ENCODE data around the gene HSPG2. TPM values are rescaled to one million over a fixed set of nuclear protein-coding genes. Genes with fewer than 3 reads are reported as not detected.

HSPG2 gene
- total and polyA plus RNA-seq, 2 donors (not counting 1 experiment from before 2014, with no cell fraction given), result 2.0 to 4.5 TPM

DNA sequence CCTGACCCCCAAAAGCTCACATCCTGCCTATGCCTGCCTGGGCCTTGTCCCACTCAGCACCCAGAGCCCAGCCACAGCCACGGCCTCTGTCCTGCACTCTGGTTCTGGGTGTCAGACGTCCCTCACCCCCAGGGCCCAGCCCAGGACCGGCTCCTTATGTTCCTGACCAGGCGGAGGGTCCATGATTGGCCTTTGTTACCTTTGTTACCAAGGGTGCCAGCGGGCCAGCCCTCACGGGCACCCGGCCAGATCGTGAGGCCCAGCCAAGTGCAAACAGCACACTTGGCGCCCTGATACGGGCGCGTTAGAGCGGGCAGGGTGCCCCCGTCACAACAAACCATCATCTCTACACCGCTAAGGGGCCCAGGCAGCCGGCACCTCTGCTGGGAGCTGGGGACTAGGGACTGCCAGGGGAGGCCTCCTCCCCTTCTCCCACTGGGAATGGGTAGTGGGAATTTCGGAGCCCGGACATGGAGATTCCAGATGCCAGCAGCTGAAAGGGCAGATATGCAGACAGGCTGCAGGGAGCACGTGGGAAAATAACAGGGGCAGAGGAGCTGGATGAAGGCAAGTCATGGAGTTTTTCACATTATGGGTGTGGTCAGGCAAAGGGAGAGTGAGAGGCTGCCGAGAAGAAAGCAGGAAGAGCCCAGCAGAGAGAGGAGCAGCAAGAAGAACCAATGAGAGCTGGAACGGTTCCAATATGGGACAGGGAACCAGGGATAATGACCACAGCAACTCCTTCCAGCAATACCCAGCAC is 22.1 kb downstream of the HSPG2 start:
- Mint-ChIP-seq H3K27me3 (no peaks in the 10 kb centered on the region), H3K4me3 (no peak overlapping the region), H3K4me1 (peaks cover 2% of the 10 kb centered on the region), H3K9me3 (ENCODE audit: insufficient read depth) (no peaks in the 10 kb centered on the region), H3K27ac (no peak overlapping the region)
- H3K4me2 ChIP-seq (replicated peaks; ENCODE audit: low read depth, low read length, poor library complexity, severe bottlenecking), result no peak overlapping the region
- ChIA-PET CTCF (interaction anchor here (0.6 kb wide), 1 partner anchor 743 kb away, joined by 4 read pairs; no protein-coding TSS in a partner anchor), POLR2A (no interaction called here)
- no peak for ATAC-seq (ENCODE audit: low read depth)
- H3K9ac ChIP-seq (ENCODE audit: low read length), result no peak overlapping the region
- TF ChIP-seq EZH2 (IDR thresholded peaks at IDR 0.05; ENCODE audit: borderline replicate concordance, insufficient read depth, low read depth, low read length, poor library complexity, severe bottlenecking), result no peak
- TF ChIP-seq, protein P1, sequence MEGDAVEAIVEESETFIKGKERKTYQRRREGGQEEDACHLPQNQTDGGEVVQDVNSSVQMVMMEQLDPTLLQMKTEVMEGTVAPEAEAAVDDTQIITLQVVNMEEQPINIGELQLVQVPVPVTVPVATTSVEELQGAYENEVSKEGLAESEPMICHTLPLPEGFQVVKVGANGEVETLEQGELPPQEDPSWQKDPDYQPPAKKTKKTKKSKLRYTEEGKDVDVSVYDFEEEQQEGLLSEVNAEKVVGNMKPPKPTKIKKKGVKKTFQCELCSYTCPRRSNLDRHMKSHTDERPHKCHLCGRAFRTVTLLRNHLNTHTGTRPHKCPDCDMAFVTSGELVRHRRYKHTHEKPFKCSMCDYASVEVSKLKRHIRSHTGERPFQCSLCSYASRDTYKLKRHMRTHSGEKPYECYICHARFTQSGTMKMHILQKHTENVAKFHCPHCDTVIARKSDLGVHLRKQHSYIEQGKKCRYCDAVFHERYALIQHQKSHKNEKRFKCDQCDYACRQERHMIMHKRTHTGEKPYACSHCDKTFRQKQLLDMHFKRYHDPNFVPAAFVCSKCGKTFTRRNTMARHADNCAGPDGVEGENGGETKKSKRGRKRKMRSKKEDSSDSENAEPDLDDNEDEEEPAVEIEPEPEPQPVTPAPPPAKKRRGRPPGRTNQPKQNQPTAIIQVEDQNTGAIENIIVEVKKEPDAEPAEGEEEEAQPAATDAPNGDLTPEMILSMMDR (IDR thresholded peaks at IDR 0.05), result no peak
- no peak overlapping the region for H3K4me3 ChIP-seq (ENCODE audit: control extremely low read depth in 1 of 5, extremely low read depth in 1 of 5, insufficient read depth in 1 of 5, low read depth in 2 of 5, low read length in 4 of 5)
- intact Hi-C loops (cut with micrococcal nuclease), result no loop called here
- no peaks in the 10 kb centered on the region for H3K9me3 ChIP-seq (ENCODE audit: control extremely low read depth in 1 of 3, control insufficient read depth in 2 of 3, insufficient read depth in 1 of 3, low read length in 2 of 3)
- no peaks in the 10 kb centered on the region for H3K36me3 ChIP-seq (replicated peaks in 1 of 2; ENCODE audit: control extremely low read depth in 1 of 2, control insufficient read depth in 1 of 2, extremely low read depth in 1 of 2, insufficient read depth in 2 of 2, low read length in 1 of 2)
- H3K27ac ChIP-seq (ENCODE audit: low read length in 2 of 2), result no peak overlapping the region
- H3K4me1 ChIP-seq (ENCODE audit: control insufficient read depth in 2 of 2, insufficient read depth in 2 of 2, low read length in 2 of 2), result peaks cover 0 to 2% of the 10 kb centered on the region in 2 donors
- DNase-seq, result no peak
- H4K20me1 ChIP-seq (ENCODE audit: control insufficient read depth, insufficient read depth, low read length, poor library complexity, severe bottlenecking), result no peaks in the 10 kb centered on the region
- WGBS (ENCODE audit: insufficient coverage), result 91% methylated on average over 13 of the region's 21 CpGs
- H3K79me2 ChIP-seq (ENCODE audit: control insufficient read depth, insufficient read depth, low read length), result no peaks in the 10 kb centered on the region
- no peak overlapping the region for H2AFZ ChIP-seq (ENCODE audit: insufficient read depth, low read depth, low read length, poor library complexity, severe bottlenecking)
- no peaks in the 10 kb centered on the region for H3K27me3 ChIP-seq (replicated peaks in 1 of 4; ENCODE audit: control extremely low read depth in 1 of 4, control insufficient read depth in 3 of 4, insufficient read depth in 4 of 4, low read length in 3 of 4)

- no peaks in the 10 kb centered on the region for H3K9me3 Mint-ChIP-seq (ENCODE audit: insufficient read depth)
- peaks cover 8% of the 10 kb centered on the region for H3K4me1 Mint-ChIP-seq
- Histone ChIP-seq H3K4me1 (ENCODE audit: control insufficient read depth in 2 of 2, insufficient read depth in 2 of 2, low read length in 2 of 2) (peaks cover 5 to 8% of the 10 kb centered on the region in 2 donors), H3K4me2 (replicated peaks; ENCODE audit: low read depth, low read length, poor library complexity, severe bottlenecking) (no peak overlapping the region), H3K9me3 (ENCODE audit: control extremely low read depth in 1 of 3, control insufficient read depth in 2 of 3, insufficient read depth in 1 of 3, low read length in 2 of 3) (no peaks in the 10 kb centered on the region), H3K79me2 (ENCODE audit: control insufficient read depth, insufficient read depth, low read length) (no peaks in the 10 kb centered on the region), H3K36me3 (replicated peaks in 1 of 2; ENCODE audit: control extremely low read depth in 1 of 2, control insufficient read depth in 1 of 2, extremely low read depth in 1 of 2, insufficient read depth in 2 of 2, low read length in 1 of 2) (no peaks in the 10 kb centered on the region), H3K27me3 (replicated peaks in 1 of 4; ENCODE audit: control extremely low read depth in 1 of 4, control insufficient read depth in 3 of 4, insufficient read depth in 4 of 4, low read length in 3 of 4) (no peaks in the 10 kb centered on the region), H3K4me3 (ENCODE audit: control extremely low read depth in 1 of 5, extremely low read depth in 1 of 5, insufficient read depth in 1 of 5, low read depth in 2 of 5, low read length in 4 of 5) (no peak overlapping the region), H3K9ac (ENCODE audit: low read length) (no peak overlapping the region), H3K27ac (ENCODE audit: low read length in 2 of 2) (no peak overlapping the region), H2AFZ (ENCODE audit: insufficient read depth, low read depth, low read length, poor library complexity, severe bottlenecking) (no peak overlapping the region), H4K20me1 (ENCODE audit: control insufficient read depth, insufficient read depth, low read length, poor library complexity, severe bottlenecking) (no peaks in the 10 kb centered on the region)
- ChIA-PET CTCF (interaction anchor here (0.6 kb wide), 1 partner anchor 58 kb away, joined by 3 read pairs; no protein-coding TSS in a partner anchor), POLR2A (no interaction called here)
- DNase-seq, result no peak
- H3K27me3 Mint-ChIP-seq, result no peaks in the 10 kb centered on the region
- no peak overlapping the region for H3K27ac Mint-ChIP-seq
- TF ChIP-seq EZH2 (IDR thresholded peaks at IDR 0.05; ENCODE audit: borderline replicate concordance, insufficient read depth, low read depth, low read length, poor library complexity, severe bottlenecking), result no peak
- intact Hi-C loops (cut with micrococcal nuclease), result no loop called here
- H3K4me3 Mint-ChIP-seq, result no peak overlapping the region
- 83% methylated on average over 3 of the region's 5 CpGs for WGBS (ENCODE audit: insufficient coverage)
- no peak for ATAC-seq (ENCODE audit: low read depth)
Observed at GRCh38 chr1:21914450-21914849, 22.7 kb downstream of the HSPG2 start.

Data from B cell (primary cell).